ENCODE results near the gene PRUNE2.

GRCh38 chr9:76649894-76650293 is 256.0 kb downstream of the PRUNE2 start:
- TF ChIP-seq CTCF (IDR thresholded peaks at IDR 0.05) (no peak), POLR2A (IDR thresholded peaks at IDR 0.05) (no peak)

Data from Peyer's patch (tissue), 4 donors.